Stimulated activated CD8-positive, alpha-beta memory T cell treated with anti-CD3 and anti-CD28 coated beads, Interleukin-2, amount 100 ng/mL, for 48 hours (primary cell): ENCODE data around the gene TMEM87B.
"Not testable (repeated sequence)": the region's sequence is repeated elsewhere in the genome, so short reads cannot be mapped to it uniquely, and the experiment has no call there.

ENCODE experiments used
- DNase-seq, 2 donors: peaks; one replicate each; pipeline ENCODE4 v3.0.0-alpha.2; 2020; ENCODE audit warnings: low read depth in 2 of 2

TMEM87B gene

DNA sequence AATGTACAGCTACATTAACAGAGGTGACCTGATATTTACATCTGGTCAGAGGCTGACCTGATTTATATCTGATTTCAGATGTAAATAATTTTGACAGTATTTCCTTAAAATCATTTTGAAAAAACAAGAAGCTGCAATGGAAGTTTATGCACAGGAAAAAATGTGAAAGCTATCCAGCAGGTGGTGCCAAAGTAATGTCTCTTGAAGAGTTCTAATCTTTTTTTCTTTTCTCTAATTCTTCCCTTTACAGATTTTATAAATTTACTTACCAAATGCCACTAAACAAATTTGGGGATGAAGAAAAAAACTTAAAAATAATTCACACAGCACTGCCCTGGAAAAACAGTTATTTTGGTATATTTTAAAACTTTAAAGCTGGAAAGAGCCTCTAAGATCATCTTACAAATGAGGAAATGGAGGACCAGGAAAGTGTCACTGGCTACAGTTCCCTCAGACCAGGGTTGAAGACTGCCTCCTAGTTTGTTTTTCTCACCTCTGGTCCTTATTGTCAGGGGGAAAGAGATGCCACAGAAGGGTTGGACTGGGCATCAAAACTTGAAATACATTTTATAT lies 66.7 kb downstream of the TMEM87B start:
- DNase-seq = peak in 1 of 2 donors; percentile 10

DNA sequence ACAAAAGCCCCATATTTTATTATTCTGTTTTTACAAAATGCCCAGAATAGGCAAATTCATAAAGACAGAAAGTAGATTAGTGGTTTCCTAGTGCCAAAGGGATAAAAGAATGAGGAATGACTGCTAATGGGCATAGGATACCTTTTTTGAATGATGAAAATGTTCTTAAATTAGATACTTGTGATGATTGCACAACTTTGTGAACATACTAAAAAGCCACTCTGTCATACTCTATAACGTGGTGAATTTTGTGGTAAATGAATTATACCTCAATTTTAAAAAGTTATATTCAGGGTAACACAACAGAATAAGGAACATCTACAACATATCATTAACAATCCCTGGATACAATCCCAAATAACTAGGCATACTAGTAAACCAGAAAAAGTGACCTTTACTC lies 74.0 kb downstream of the TMEM87B start:
- no peak for DNase-seq

GRCh38 chr2:112133344-112133743 lies 78.3 kb downstream of the TMEM87B start:
- no peak for DNase-seq

DNA sequence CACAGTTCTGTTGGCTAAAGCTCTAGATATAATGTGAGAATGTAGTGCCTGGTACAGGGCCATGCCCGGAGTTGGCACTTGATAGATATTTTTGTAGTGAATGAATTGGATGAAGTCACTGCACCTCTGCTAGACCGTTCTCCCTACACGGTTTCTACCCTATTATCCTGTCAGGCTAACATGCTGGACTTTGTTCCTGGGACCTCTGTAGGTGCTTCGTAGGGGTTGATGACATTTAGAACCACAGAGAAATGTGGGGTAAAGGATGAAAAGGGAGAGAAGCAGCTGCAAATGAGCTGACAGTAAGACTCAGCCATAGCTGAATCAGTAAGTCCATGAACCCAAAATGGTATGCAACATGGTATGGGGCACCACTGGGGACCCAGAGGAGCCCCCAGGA lies 79.1 kb downstream of the TMEM87B start:
- DNase-seq = no peak

DNA sequence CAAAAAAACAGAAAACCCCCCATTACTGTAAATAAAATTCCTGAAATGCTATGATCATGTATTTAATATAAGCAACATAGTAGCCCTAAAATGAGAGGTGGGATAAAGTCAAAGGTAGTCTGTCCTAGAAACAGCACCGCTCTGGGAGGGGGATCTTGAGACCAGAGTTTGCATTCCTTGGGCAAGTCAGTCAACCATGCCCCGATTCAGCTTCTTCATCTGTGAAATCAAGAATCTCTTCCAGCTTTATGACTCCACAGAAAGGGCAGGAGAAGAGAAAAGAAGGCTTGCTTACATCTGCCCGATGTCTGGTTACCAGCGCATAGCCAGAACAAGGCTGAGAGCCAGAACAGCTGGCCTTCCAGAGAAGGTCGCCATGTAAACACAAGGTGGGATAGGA lies 81.0 kb downstream of the TMEM87B start:
- no peak for DNase-seq

- no peak for DNase-seq
Measured at GRCh38 chr2:112137516-112138158, 82.6 kb downstream of the TMEM87B start.

DNA sequence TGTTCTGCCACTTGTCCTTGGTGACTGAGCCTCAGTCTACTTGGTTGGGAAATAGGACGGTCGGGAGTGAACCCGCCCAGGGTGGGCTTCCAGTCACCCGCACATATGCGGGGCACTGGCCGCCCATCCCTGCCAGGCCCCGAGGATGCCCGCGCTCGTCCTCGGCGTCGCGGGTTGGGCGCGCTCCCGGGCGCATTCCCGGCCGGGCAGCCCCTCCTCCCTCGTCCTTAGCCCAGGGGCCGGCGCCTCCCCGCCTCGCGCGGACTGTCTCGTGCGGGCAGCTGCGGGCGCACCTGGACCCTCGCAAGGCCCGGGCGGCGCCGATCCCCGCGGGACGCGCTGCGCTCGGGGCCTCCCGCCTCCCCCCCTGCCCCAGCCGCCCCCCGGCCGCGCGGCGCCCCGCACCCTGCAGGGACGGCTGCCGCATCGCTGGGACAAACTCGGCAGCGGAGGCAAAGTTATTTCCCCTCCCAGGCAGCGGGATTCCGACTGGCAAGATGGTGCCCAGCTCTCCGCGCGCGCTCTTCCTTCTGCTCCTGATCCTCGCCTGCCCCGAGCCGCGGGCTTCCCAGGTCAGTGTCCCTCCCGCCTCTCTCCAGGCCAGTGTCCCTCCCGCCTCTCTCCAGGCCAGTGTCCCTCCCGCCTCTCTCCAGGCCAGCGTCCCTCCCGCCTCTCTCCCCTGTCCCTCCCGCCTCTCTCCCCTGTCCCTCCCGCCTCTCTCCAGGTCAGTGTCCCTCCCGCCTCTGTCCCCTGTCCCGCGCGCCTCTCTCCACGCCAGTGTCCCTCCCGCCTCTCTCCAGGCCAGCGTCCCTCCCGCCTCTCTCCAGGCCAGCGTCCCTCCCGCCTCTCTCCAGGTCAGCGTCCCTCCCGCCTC lies 83.3 kb downstream of the TMEM87B start, which contains the start of gene FBLN7:
FBLN7 (plus strand) TSS at position 227 of the 874 bp plus-strand sequence; CDS start at position 498, 271 bp downstream.
- no peak for DNase-seq

DNA sequence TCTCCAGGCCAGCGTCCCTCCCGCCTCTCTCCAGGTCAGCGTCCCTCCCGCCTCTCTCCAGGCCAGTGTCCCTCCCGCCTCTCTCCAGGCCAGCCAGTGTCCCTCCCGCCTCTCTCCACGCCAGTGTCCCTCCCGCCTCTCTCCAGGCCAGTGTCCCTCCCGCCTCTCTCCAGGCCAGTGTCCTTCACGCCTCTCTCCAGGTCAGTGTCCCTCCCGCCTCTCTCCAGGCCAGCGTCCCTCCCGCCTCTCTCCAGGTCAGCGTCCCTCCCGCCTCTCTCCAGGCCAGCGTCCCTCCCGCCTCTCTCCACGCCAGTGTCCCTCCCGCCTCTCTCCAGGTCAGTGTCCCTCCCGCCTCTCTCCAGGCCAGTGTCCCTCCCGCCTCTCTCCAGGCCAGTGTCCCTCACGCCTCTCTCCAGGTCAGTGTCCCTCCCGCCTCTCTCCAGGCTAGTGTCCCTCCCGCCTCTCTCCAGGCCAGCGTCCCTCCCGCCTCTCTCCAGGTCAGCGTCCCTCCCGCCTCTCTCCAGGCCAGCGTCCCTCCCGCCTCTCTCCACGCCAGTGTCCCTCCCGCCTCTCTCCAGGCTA lies 84.1 kb downstream of the TMEM87B start:
- not testable (repeated sequence) for DNase-seq

- DNase-seq = not testable (repeated sequence)
Measured at GRCh38 chr2:112139661-112140204, 84.7 kb downstream of the TMEM87B start.

GRCh38 chr2:112140205-112140802 lies 85.2 kb downstream of the TMEM87B start:
- DNase-seq = no peak

- DNase-seq = no peak
Measured at GRCh38 chr2:112140899-112141625, 86.0 kb downstream of the TMEM87B start.

DNA sequence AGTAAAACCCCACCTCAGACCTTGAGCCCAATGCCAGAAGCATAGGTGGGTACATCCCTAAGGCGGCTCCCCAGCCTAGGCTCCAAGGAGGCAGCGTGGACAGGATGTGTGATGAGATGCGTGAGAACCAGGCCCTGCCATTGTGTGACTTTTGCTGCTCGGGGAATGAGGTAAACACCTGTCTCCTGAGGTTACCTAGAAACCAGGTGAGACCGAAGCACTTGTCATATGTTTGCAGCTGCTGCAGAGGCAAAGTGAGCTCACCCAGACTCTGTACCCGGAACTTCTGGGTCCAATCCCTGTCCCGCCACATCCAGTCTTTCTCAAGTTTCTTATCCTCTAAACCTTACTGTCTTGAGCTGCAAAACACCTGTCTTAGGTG lies 86.5 kb downstream of the TMEM87B start:
- no peak for DNase-seq

DNA sequence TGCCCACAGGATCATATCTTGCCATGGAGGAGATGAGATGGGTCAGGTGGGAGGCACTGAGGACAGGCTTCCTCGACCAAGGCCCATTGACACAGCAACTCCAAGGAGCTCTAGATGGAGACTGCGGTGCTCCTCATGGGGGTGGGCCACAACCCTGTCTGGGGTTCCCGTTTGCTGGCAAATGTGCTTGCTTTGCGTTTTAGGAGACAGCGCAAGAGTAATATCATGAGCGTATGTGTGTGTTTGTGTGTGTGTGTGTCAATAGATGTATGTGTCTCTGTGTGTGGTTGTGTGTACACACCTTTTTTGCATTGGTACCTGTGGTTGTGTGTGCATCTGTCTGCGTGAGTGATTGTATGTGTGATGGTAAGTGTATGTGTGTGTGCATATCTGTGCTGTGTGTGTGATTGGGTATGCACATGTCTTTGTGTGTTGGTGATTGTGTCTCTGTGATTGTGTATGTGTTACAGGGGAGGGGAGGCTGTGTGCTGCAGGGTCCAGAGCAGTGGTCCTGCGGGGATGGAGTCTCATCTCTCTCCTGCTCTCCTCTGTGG lies 87.5 kb downstream of the TMEM87B start:
- DNase-seq = no peak

- no peak for DNase-seq
Measured at GRCh38 chr2:112143150-112143549, 88.1 kb downstream of the TMEM87B start.

DNA sequence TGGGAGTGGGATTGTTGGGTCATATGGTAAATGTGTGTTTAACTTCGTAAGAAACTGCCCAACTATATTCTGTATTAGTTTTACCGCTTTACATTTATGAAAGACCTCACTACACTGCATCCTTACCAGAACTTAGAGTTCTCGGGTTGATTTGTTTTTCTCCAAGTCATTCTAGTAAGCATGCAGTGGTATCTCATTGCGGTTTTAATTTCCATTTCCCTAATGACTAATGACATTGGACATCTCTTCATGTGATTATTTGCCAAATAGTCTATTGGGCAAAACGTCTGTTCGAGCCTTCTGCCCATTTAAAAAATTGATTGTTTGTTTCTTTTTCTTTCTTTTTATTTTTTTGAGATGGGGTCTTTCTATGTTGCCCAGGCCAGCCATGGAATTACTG lies 89.9 kb downstream of the TMEM87B start:
- no peak for DNase-seq

GRCh38 chr2:112147382-112148168 lies 92.5 kb downstream of the TMEM87B start:
- no peak for DNase-seq

DNA sequence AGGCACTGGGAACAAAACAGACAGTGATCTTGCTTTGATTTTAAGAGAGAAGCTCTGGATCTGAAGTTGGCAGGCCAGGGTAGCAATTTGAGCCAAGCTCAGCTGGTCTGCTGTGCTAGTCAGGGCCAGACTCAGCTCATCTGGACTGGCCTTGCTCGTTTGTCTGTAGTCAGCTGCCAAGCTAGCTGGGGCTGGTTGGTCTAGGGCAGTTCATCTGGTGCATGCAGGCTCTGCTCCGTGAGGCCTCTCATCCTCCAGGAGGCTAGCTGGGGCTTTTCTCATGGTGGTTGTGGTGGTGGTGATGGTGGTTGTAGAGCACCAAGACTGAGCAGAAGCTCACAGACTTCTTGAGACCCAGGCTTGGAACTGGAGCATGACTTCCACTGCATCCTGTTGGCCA lies 93.4 kb downstream of the TMEM87B start:
- DNase-seq = no peak

DNA sequence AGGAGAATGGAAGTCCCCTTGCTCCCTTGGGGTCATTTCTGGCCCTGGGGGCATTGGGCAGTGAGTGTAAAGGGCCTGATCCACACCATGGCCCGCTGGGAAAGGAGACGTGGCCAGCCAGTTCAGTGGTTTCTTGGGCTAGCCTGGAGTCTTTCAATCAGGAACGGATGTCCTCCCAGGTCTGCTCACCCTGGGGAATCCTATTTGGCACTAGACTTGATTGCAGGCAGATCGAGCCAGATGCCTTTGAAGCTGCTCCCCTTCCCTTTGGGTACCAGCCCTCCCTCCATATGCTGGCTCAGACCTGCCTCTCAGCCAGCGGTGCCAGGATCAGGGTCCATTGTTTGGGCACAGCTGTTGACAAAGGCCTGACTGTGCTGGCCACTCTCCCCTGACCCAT lies 94.1 kb downstream of the TMEM87B start:
- DNase-seq = no peak

- no peak for DNase-seq
Measured at GRCh38 chr2:112149866-112150435, 94.9 kb downstream of the TMEM87B start.

GRCh38 chr2:112150447-112150846 lies 95.4 kb downstream of the TMEM87B start:
- DNase-seq = no peak
